NB4 (cell line): ENCODE data around the gene ADGRA3.
"Not testable (repeated sequence)": the region's sequence is repeated elsewhere in the genome, so short reads cannot be mapped to it uniquely, and the experiment has no call there.

Source experiments
- DNase-seq: peaks from one replicate; pipeline ENCODE4 v3.0.0; 2010; ENCODE audit warnings: low read depth
- H3K4me3 ChIP-seq: one replicate; pipeline ENCODE4 v1.5.1; 2011; ENCODE audit warnings: mild to moderate bottlenecking, low read depth, low read length, moderate library complexity
- CTCF ChIP-seq: IDR thresholded peaks from one replicate; pipeline ENCODE4 v1.5.1; 2012; ENCODE audit warnings: low read depth, low read length
- MYC ChIP-seq: IDR thresholded peaks from 2 replicates; pipeline ENCODE4 v1.6.1; 2011; ENCODE audit warnings: low read depth, low read length
- POLR2A ChIP-seq: IDR thresholded peaks from 2 replicates; pipeline ENCODE4 v1.6.1; 2011; ENCODE audit warnings: mild to moderate bottlenecking; ENCODE audit not compliant: insufficient read length; ENCODE audit errors: extremely low read depth
- TF ChIP-seq, protein P1 (sequence below): IDR thresholded peaks from 2 replicates; pipeline ENCODE4 v1.6.1; 2011; ENCODE audit warnings: low read depth, low read length

Gene ADGRA3

GRCh38 chr4:22477136-22477812 is 38.6 kb downstream of the ADGRA3 start:
- DNase-seq = no peak
- no peak for TF ChIP-seq MYC
- no peak for TF ChIP-seq CTCF
- TF ChIP-seq POLR2A = no peak
- TF ChIP-seq, protein P1, sequence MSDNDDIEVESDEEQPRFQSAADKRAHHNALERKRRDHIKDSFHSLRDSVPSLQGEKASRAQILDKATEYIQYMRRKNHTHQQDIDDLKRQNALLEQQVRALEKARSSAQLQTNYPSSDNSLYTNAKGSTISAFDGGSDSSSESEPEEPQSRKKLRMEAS = no peak
- H3K4me3 ChIP-seq = no peak overlapping the region

DNA sequence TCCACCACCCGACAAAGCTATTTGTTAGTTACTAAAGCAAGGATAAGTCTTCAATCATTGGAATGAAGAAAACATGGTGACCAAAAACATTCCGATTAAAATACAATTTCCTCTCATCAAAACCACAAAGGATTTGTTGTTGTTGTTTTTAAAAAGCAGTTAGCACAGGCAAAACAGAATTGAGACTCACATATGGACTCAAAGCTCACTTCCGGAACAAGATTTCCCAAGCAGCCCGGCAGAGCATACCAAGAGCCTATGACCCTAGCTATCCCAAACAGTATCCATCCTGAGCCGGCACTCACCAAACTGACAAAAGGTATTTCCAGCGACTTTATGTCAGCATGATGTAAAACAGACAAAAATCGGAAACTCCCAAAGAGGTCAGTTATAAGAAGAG is 39.9 kb downstream of the ADGRA3 start:
- no peak for DNase-seq
- no peak overlapping the region for H3K4me3 ChIP-seq
- TF ChIP-seq MYC = no peak
- TF ChIP-seq CTCF = no peak
- TF ChIP-seq POLR2A = no peak
- TF ChIP-seq, protein P1 = no peak

- not testable (repeated sequence) for H3K4me3 ChIP-seq
These were observed 40.6 kb downstream of the ADGRA3 start for GRCh38 chr4:22475311-22475646.

DNA sequence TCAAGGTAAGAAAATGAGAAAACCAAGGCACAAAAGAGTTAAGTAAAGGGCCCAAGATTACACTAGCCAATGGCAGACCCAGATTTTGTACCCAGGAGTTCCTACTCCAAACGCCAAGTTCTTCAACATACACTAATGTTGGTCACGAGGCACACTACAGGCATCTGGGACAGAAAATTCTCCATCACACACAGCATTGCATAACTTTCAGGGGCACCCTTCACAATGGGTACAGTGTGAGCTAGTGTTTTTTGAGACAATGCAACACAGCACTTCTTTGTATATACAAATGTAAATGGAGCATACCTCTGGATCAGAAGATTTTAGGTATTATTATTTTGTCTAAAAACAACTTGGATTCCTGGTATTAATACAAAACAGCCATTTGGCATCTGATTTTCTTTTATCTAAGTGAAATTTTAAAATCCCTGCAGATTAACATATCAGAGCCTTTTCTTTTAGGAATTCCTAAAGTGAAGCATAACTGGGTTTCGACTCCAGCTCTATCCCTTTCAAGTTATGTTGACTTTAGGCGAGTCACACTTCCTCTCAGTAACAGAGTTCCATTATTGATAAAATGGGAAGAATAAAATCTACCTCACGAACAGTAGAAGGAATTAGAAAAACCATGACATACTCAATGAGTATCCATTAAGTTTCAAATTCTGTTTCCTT is 41.1 kb downstream of the ADGRA3 start:
- no peak for TF ChIP-seq POLR2A
- TF ChIP-seq, protein P1 = no peak
- no peak for TF ChIP-seq MYC
- TF ChIP-seq CTCF = no peak
- no peak for DNase-seq
- H3K4me3 ChIP-seq = no peak overlapping the region

More at GRCh38 chr4:22475311-22475646, 40.6 kb downstream of the ADGRA3 start:
- DNase-seq = not testable (repeated sequence)

DNA sequence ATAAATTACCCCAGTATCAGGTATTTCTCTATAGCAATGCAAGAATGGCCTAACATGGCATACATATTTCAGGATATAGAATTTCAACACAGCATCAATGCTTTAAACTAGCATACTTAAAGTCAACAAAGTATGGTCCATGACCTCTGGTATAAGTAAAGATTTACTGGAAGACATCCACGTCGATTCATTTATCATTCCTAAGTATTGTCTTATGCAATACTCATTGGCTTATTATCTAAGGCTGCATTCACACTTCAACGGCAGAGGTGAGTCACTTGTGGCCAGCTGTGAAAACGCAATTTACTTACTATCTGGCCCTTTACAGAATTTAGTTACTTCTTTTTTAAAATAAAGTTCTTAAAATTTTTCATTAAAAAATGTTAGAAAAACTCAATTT is 42.6 kb downstream of the ADGRA3 start:
- no peak overlapping the region for H3K4me3 ChIP-seq
- peak; percentile 8 for DNase-seq
- TF ChIP-seq POLR2A (no peak), CTCF (no peak), MYC (no peak)
- TF ChIP-seq, protein P1 = no peak

DNA sequence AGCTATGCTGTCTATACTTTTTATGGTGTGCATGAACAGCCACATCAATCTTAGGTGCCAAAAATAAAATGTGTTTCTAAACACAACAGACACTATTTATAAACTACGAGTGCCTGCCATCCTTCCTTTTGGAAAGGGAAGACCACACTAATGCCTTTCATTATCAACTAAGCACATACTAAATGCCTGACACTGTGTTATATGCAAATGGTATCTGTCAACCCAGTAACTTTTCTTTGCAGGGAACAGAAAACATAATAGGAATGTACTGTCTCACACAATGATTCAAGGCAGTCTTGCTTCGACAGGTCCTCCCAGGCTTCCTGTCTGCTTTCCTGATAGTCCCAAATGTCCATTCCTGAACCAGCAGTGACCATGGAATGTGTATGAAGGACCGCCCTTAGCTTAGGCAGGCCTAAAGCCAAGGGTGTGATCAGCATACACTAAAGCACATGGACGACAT is 43.8 kb downstream of the ADGRA3 start:
- TF ChIP-seq MYC (no peak), CTCF (no peak)
- DNase-seq = no peak

More for the DNA sequence above, 43.8 kb downstream of the ADGRA3 start:
- no peak overlapping the region for H3K4me3 ChIP-seq
